DMS53 treated with DMSO at 0.1 percent for 48 hours (cell line): ENCODE results near the gene STRA6.

Source experiments
- DNase-seq: peaks from one replicate; lab custom pipeline; 2025; ENCODE audit not compliant: unreplicated experiment; lab: John Stamatoyannopoulos, UW

The STRA6 gene

GRCh38 chr15:74208496-74208895, 5.9 kb upstream of the STRA6 start:
- DNase-seq, result no peak

DNA sequence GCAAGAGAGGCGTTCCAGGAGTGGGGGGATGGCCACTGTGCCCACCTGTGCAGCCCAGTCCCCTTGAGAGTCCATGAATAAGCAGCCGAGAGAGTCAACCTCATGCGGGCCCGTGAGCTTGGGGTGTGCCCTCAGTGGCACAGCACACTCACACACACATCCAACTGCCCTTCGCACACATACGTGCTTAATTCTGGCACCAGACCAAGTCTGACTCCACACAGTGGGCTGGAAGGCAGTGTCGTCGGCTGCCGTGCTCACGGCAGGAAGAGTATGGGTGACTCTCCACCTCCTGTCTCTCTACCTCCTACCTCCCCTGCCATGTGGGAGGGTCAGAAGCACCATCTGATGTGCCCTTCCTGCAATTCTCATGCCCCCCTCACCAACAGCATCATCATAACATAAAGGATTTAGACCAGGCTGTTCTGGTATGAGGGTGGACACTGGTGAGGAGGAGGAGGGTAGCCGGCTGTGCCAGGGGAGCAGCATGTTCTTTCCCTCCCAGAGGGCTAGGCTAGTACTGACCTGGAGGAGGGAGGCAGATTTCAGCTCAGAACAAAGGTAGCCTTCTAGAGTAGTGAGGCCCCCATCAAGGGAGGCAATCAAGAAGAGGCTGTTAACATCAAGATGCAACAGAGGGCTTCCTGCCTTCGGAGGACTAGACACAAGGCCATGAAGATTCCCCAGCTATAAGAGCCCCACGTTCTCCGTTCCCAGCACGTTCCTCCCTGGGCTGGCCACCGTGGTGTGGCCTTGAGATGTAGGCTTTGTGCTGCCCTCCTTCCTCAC, 5.3 kb upstream of the STRA6 start:
- DNase-seq, result no peak

DNA sequence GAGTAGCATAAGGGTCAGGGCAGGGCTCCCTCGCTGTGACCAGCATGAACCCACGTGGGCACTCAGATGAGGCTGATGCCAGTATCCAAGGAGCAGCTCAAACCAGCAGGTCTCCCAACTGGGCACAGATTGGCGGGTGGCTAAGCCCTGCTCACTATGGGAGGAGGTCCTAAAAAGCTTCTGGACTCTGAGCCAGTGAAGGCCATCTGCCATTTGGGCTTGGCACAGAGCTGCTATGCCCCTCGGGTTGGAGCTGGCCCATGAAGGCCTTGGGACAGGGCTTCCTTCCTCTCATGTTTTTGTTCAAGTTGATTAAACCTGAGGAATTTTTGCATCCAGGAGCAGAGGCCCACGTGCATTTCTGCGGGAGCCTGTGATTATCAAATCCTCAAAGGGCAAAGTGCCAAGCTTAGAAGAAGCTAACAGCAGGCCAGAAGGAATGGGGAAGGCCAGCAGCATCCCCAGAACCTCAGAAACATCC, 4.3 kb upstream of the STRA6 start:
- DNase-seq, result no peak

- DNase-seq, result no peak
Measured at GRCh38 chr15:74205582-74205947, 3.0 kb upstream of the STRA6 start.

DNA sequence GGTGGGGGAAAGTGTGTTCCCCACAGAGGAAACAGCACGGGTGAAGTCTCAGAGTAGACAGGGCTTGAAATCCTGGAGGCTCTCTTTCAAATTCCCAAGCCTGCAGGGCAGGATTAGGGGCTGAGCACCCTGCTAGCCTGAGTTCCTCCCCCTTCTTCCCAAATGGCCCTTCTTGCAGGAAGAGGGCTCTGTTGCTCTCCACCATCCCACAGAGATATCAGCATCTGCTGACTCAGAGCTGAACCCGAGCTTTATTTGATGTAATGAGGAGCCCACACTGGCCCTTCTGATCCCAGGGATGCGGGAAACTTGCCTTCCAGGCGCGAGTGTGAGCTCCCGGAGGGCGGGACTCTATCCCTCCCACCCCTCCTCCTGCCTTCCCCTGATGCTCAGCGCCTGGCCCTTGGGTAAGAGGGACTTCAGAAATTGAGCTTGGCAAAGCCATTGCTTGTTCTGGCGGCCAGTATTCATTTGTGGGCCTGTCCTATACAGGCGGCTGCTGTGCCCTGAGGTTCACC, 1.4 kb upstream of the STRA6 start:
- no peak for DNase-seq

DNA sequence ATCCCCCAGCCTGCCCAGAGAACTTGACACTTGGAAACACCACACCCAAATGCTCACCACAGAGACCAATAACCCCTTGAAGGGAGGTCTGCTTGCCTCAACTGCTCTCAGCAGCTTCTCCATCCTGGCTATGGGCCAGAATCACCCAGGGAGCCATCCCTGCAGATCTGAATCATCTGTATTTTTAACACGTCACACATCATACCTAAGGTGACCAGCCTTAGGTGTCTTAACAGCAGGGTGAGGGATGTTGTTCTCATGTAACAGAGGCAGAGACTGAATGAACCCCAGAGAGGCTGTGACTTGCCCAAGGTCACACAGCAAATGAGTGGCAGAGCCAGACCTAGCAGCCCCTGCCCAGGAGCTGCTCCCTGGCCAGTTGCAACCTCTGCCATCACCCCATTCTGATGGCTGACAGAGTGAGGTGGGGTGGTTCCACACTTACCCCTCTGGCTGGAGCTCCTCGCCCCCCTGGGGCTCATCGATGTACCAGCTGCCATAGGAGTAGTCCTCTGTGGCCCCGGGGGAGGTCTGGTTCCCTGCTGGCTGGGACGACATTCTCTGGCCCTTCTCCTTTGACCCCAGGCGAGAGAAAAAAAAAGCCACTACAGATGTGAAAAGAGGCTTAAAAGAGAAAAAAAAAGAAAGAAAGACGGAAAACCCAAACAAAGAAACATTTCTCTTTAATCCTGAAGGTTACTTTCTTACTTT, 722 bp downstream of the STRA6 start:
- no peak for DNase-seq

- DNase-seq, result no peak
Measured at GRCh38 chr15:74200871-74201419, 1.6 kb downstream of the STRA6 start.

GRCh38 chr15:74200412-74200815, 2.2 kb downstream of the STRA6 start:
- no peak for DNase-seq

DNA sequence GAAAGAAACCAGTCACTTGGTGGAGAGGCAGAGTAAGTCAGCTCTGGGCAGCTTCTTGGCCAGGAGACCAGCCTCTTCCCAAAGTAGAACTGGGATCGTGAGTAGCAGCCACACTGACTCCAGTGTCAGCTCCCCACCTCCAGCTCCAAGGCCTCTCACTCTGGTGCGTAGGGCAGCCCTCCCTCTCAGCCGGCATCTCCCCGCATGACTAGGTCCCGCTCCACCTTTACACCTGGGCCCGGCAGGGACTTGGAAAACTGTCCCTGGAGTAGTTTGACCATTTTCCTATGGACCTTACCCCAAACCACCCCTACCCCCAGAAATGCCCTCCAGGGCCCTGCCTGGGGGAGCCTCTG, 3.3 kb downstream of the STRA6 start:
- DNase-seq, result no peak

DNA sequence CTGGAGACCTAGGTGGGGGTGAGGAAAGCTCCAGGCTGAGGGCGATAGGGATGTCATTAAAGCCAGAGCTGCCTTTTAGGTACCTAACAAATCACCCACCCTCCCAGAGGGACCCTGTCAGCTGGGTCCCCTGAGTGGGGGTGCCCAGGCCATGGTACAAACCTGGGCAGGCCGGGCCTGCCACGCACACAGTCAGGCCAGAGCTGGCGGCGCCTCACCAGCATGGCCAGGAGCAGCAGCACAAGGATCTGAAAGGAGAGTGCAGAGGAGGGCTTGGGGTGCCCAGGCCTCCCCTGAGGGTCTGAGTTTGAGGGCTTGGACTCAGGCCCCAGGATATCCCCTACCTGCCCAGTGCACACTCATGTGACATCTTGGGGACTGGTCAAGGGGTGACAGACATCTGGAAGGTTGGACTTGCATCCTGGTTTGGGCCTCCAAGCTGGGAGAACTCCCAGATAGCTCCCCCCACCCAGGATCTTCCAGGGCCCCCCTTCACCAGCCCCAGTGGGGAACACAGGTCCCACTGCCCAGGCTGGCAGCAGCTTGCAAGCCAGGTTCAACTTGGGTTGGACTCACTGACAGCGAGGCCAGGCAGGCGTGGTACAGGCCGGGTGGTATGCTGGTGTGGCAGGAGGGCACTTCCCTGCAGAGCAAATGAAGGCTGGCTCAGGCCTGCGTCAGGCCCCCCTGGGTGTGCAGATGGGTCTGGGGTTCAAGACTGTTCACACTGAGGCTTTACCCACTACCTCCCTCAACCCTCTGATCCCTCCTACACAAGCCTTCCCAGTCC, 5.2 kb downstream of the STRA6 start:
- DNase-seq, result no peak

- no peak for DNase-seq
Measured at GRCh38 chr15:74196175-74196574, 6.4 kb downstream of the STRA6 start.

GRCh38 chr15:74194572-74195559, 7.7 kb downstream of the STRA6 start:
- no peak for DNase-seq

DNA sequence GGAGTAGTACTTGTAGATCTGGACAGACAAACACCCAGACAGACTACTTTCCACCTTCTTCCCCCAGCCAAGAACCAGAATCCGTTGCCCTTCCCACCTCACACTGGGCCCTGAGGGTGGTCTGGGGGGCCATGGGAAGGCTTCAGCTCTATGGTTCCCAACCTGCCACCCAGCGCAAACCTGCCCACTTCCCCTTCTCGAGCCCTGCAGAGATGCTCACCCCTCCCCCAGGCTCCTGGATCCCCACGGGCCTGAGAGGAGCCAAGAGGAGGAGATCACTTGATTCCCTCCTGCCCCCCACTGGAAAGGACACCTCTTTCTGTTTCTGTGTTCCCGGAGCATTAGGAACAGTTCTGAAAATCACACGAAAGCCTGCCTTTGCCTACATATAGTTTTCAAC, 8.7 kb downstream of the STRA6 start:
- no peak for DNase-seq

GRCh38 chr15:74193299-74193718, 9.3 kb downstream of the STRA6 start:
- DNase-seq, result no peak

- no peak for DNase-seq
Measured at GRCh38 chr15:74192751-74193150, 9.8 kb downstream of the STRA6 start.

DNA sequence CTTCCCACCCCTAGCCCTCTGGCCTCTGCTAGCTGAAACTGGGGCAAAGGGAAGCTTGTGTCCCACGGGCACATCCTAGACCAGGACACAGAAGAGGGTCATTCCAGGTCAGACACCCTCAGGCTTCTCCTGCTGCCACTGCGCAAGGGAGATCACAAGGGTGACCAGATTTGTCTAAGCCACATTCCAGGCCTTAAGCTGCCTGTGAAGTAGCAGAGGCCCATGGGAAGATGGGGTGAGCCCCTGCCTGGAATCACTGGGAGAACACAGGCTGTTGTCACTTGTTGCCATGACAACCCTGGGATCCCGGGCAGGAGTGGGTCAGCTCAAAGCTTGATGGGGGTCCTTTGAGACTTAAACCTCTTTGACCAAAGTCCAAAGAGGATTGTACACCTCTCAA, 10.8 kb downstream of the STRA6 start:
- no peak for DNase-seq

DNA sequence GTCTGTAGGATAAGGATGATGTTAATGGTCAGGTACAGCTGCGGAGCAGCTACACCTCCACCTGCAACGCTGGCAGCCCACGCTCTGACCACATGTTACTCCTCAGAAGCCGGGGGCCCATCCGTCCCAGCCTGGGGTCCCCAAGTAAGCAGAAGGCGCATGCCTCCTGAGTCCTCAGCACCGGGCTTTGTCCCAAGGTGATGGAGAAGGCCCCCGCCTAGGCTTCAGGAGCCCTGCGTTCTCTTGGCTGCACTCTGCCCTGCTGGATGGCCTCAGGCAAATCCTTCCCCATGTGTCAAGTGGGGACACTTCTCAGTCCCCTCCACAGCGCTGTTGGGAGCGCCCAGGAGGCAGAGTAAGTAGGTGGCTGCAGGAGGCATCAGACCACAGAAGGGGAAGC, 14.4 kb downstream of the STRA6 start:
- no peak for DNase-seq

- no peak for DNase-seq
Measured at GRCh38 chr15:74185710-74186348, 16.8 kb downstream of the STRA6 start.

DNA sequence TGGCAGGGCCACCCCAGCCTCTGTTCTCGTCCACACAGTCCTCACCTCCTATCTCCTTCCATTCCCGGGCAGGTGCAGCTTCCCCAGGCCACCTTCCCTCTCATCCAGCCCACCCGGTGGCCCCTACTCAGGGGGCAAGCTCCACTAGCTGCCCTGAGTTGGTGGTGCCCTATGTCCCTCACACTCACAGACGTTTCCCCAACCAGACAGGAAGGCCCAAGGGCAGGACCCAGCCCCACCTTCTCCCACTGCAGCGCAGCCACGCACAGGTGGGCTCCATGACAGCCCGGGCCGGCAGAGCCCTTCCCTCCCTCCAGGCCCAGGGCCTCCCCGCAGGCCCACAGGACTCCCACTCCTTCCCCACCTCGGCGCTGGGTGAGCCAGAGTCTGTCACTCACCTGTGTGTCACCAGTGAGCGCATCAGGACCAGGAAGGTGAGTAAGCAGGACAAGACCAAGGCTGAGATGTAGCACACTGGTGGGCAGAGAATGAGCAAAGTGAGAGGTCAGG, 17.9 kb downstream of the STRA6 start:
- no peak for DNase-seq
